Astrocyte (in vitro differentiated cells and primary cell): ENCODE results near the gene RGS4. TPM values are rescaled to one million over a fixed set of nuclear protein-coding genes. Genes with fewer than 3 reads are reported as not detected.

ENCODE experiments used
- DNase-seq: peaks from one replicate; pipeline ENCODE4 v3.0.0-alpha.2; 2010; ENCODE audit warnings: low read depth
- FAIRE-seq: peaks from 2 replicates; lab custom pipeline; 2011; peaks lifted over from hg19 to GRCh38; lab: Jason Lieb, UNC
- H2AFZ ChIP-seq: 2 replicates; pipeline ENCODE4 v1.6.0; 2012; ENCODE audit warnings: low read depth, low read length, inconsistent platforms
- H3K27ac ChIP-seq: 2 replicates; pipeline ENCODE4 v1.5.1; 2011; ENCODE audit warnings: low read depth, low read length, inconsistent platforms
- H3K27me3 ChIP-seq: 2 replicates; pipeline ENCODE4 v1.6.0; 2011; ENCODE audit warnings: low read length, inconsistent platforms; ENCODE audit not compliant: insufficient read depth
- H3K36me3 ChIP-seq: 2 replicates; pipeline ENCODE4 v1.5.1; 2011; ENCODE audit warnings: low read length, inconsistent platforms; ENCODE audit not compliant: insufficient read depth
- H3K4me1 ChIP-seq: 2 replicates; pipeline ENCODE4 v1.5.1; 2011; ENCODE audit warnings: low read length, inconsistent platforms; ENCODE audit not compliant: insufficient read depth
- H3K4me2 ChIP-seq: 2 replicates; pipeline ENCODE4 v1.6.0; 2012; ENCODE audit warnings: low read length, inconsistent platforms
- H3K4me3 ChIP-seq: 2 replicates; pipeline ENCODE4 v1.5.1; 2011; ENCODE audit warnings: low read depth, mild to moderate bottlenecking, low read length, inconsistent platforms; ENCODE audit not compliant: insufficient read depth
- H3K79me2 ChIP-seq: 2 replicates; pipeline ENCODE4 v1.6.0; 2012; ENCODE audit warnings: mild to moderate bottlenecking, low read length, inconsistent platforms; ENCODE audit not compliant: insufficient read depth
- H3K9ac ChIP-seq: 2 replicates; pipeline ENCODE4 v1.6.0; 2012; ENCODE audit warnings: mild to moderate bottlenecking, low read length, inconsistent platforms
- H3K9me3 ChIP-seq: 2 replicates; pipeline ENCODE4 v1.5.1; 2012; ENCODE audit warnings: low read depth, mild to moderate bottlenecking, low read length, inconsistent platforms; ENCODE audit not compliant: insufficient read depth
- H4K20me1 ChIP-seq: 2 replicates; pipeline ENCODE4 v1.6.0; 2012; ENCODE audit warnings: low read length, inconsistent platforms; ENCODE audit not compliant: insufficient read depth
- H3K27ac Mint-ChIP-seq: one replicate; pipeline ENCODE4 v1.8.0; 2021; ENCODE audit warnings: mild to moderate bottlenecking, mixed read lengths; ENCODE audit not compliant: unreplicated experiment
- H3K27me3 Mint-ChIP-seq: one replicate; pipeline ENCODE4 v1.8.0; 2021; ENCODE audit warnings: low read depth, mixed read lengths; ENCODE audit not compliant: unreplicated experiment
- H3K36me3 Mint-ChIP-seq: one replicate; pipeline ENCODE4 v1.8.0; 2021; ENCODE audit warnings: low read depth, mixed read lengths; ENCODE audit not compliant: unreplicated experiment
- H3K4me1 Mint-ChIP-seq: one replicate; pipeline ENCODE4 v1.8.0; 2021; ENCODE audit warnings: low read depth, mixed read lengths; ENCODE audit not compliant: unreplicated experiment
- H3K4me3 Mint-ChIP-seq: one replicate; pipeline ENCODE4 v1.8.0; 2021; ENCODE audit warnings: mild to moderate bottlenecking, moderate library complexity, mixed read lengths; ENCODE audit not compliant: unreplicated experiment
- H3K9me3 Mint-ChIP-seq: one replicate; pipeline ENCODE4 v1.8.0; 2021; ENCODE audit warnings: mild to moderate bottlenecking, mixed read lengths; ENCODE audit not compliant: unreplicated experiment
- CTCF ChIP-seq: IDR thresholded peaks from 2 replicates; pipeline ENCODE4 v1.5.1; 2011; ENCODE audit warnings: low read depth, mild to moderate bottlenecking, inconsistent platforms, low read length, moderate library complexity; ENCODE audit not compliant: insufficient read depth
- EZH2 ChIP-seq: IDR thresholded peaks from 2 replicates; pipeline ENCODE4 v1.6.1; 2012; ENCODE audit warnings: mild to moderate bottlenecking, low read length, inconsistent platforms; ENCODE audit not compliant: insufficient read depth
- total RNA-seq: library from RNA; stranded (reverse); gene quantifications from 2 replicates; pipeline ENCODE4 v1.2.1, GENCODE V29; 2021

RGS4 gene
- total RNA-seq, 1 donor from 2014 or later = 23.8 TPM

GRCh38 chr1:163120372-163120771 lies 51.2 kb downstream of the RGS4 start:
- H3K79me2 ChIP-seq = no peaks in the 10 kb centered on the region
- no peaks in the 10 kb centered on the region for H3K36me3 ChIP-seq
- H3K27me3 ChIP-seq = no peaks in the 10 kb centered on the region
- no peak overlapping the region for H3K4me3 ChIP-seq
- no peaks in the 10 kb centered on the region for H3K4me1 ChIP-seq
- DNase-seq = no peak
- no peak for FAIRE-seq
- no peaks in the 10 kb centered on the region for H3K9me3 Mint-ChIP-seq
- no peak overlapping the region for H3K27ac Mint-ChIP-seq
- TF ChIP-seq CTCF (no peak), EZH2 (no peak)
- peaks cover 3% of the 10 kb centered on the region for H3K27me3 Mint-ChIP-seq
- H3K4me2 ChIP-seq = no peak overlapping the region
- no peaks in the 10 kb centered on the region for H4K20me1 ChIP-seq
- H3K9ac ChIP-seq = no peak overlapping the region
- H3K9me3 ChIP-seq = no peaks in the 10 kb centered on the region
- no peak overlapping the region for H2AFZ ChIP-seq
- no peak overlapping the region for H3K27ac ChIP-seq
- no peaks in the 10 kb centered on the region for H3K36me3 Mint-ChIP-seq
- H3K4me3 Mint-ChIP-seq = no peak overlapping the region
- no peaks in the 10 kb centered on the region for H3K4me1 Mint-ChIP-seq

- Histone ChIP-seq H3K9ac (no peak overlapping the region), H3K27me3 (no peaks in the 10 kb centered on the region), H3K4me2 (no peak overlapping the region), H3K79me2 (no peaks in the 10 kb centered on the region), H3K4me1 (no peaks in the 10 kb centered on the region), H3K27ac (no peak overlapping the region), H4K20me1 (no peaks in the 10 kb centered on the region), H3K9me3 (no peaks in the 10 kb centered on the region), H3K36me3 (no peaks in the 10 kb centered on the region), H3K4me3 (no peak overlapping the region), H2AFZ (no peak overlapping the region)
- no peaks in the 10 kb centered on the region for H3K9me3 Mint-ChIP-seq
- peak; percentile 20 for FAIRE-seq
- H3K27me3 Mint-ChIP-seq = peaks cover 3% of the 10 kb centered on the region
- no peaks in the 10 kb centered on the region for H3K36me3 Mint-ChIP-seq
- no peak overlapping the region for H3K27ac Mint-ChIP-seq
- no peak for DNase-seq
- H3K4me3 Mint-ChIP-seq = no peak overlapping the region
- H3K4me1 Mint-ChIP-seq = no peaks in the 10 kb centered on the region
- no peak for TF ChIP-seq CTCF
- no peak for TF ChIP-seq EZH2
These were observed 55.7 kb downstream of the RGS4 start for GRCh38 chr1:163124812-163125211.

Other genes with a start within 250 kb of the RGS4 start
- gene CCDC190, start 208.2 kb upstream of the RGS4 start, total RNA-seq = not detected in 2 replicates
- gene RGS5, start 133.6 kb downstream of the RGS4 start, total RNA-seq = 16.5 and 24.1 TPM in 2 replicates